GM19099 (cell line): ENCODE data around the gene CXCL10.

Experiments
- POLR2A ChIP-seq: IDR thresholded peaks from 3 replicates; pipeline ENCODE4 v1.6.1; 2011; ENCODE audit warnings: low read depth; ENCODE audit not compliant: insufficient read length; ENCODE audit errors: extremely low read depth

Gene CXCL10

GRCh38 chr4:76023389-76023788 is at the start of gene CXCL10:
Gene CXCL10 (minus strand): TSS chr4:76023497. CDS start chr4:76023431, 66 bp downstream.
- no peak for TF ChIP-seq POLR2A

- TF ChIP-seq POLR2A: no peak
Observed at GRCh38 chr4:76072760-76073159, 49.5 kb upstream of the CXCL10 start.

GRCh38 chr4:76067652-76068286 is 44.5 kb upstream of the CXCL10 start:
- TF ChIP-seq POLR2A: no peak

- TF ChIP-seq POLR2A: no peak
Observed at GRCh38 chr4:76066546-76066945, 43.2 kb upstream of the CXCL10 start.

- no peak for TF ChIP-seq POLR2A
Observed at GRCh38 chr4:76061982-76062381, 38.7 kb upstream of the CXCL10 start.

GRCh38 chr4:76061421-76061820 is 38.1 kb upstream of the CXCL10 start:
- TF ChIP-seq POLR2A: no peak

- TF ChIP-seq POLR2A: no peak
Observed at GRCh38 chr4:76060506-76060905, 37.2 kb upstream of the CXCL10 start.

- no peak for TF ChIP-seq POLR2A
Observed at GRCh38 chr4:76059750-76060149, 36.5 kb upstream of the CXCL10 start.

- TF ChIP-seq POLR2A: no peak
Observed at GRCh38 chr4:76058888-76059426, 35.7 kb upstream of the CXCL10 start.

- TF ChIP-seq POLR2A: no peak
Observed at GRCh38 chr4:76058302-76058701, 35.0 kb upstream of the CXCL10 start.

- TF ChIP-seq POLR2A: no peak
Observed at GRCh38 chr4:76055421-76055820, 32.1 kb upstream of the CXCL10 start.

GRCh38 chr4:76055016-76055415 is 31.7 kb upstream of the CXCL10 start:
- TF ChIP-seq POLR2A: no peak

GRCh38 chr4:76053730-76054129 is 30.4 kb upstream of the CXCL10 start:
- TF ChIP-seq POLR2A: no peak

GRCh38 chr4:76036855-76037254 is 13.6 kb upstream of the CXCL10 start:
- TF ChIP-seq POLR2A: no peak

GRCh38 chr4:76035799-76036380 is 12.6 kb upstream of the CXCL10 start, which contains the start of gene CXCL11:
Gene CXCL11 (minus strand): TSS chr4:76036070. CDS start chr4:76035987, 83 bp downstream.
- no peak for TF ChIP-seq POLR2A

GRCh38 chr4:76035141-76035540 is 11.8 kb upstream of the CXCL10 start:
- no peak for TF ChIP-seq POLR2A
